Retinal pigment epithelial cell (primary cell): ENCODE measurements around the gene BNIP3.

Source experiments
- DNase-seq: peaks from one replicate; pipeline ENCODE4 v3.0.0-alpha.2; 2010; ENCODE audit warnings: low read depth
- H3K4me3 ChIP-seq: 2 replicates; pipeline ENCODE4 v1.5.1; 2011; ENCODE audit warnings: mild to moderate bottlenecking, low read length, control low read depth, moderate library complexity
- TF ChIP-seq, protein P1 (sequence below): conservative IDR thresholded peaks from 2 replicates; pipeline ENCODE4 v1.5.1; 2011; ENCODE audit warnings: low read depth, low read length, control low read depth, inconsistent platforms

The BNIP3 gene

DNA sequence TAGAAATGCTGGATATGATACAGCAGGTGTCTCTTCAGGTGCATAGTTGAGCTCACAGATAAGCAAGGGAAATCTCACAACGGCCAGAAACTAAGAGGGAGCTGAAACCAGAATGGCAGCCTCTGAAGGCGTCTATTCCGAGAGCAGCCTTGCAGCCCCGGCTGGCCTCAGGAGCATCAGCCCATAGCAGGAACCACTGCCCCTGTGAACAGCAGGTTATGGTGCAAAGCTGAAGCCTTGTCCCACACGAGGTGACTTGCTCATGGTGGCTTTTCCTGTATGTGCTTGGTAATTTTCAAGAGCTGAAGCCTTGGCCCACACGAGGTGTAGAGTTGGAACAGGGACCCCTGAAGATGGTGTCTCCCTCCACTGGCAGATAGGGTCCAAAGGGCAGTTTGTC, 33.2 kb downstream of the BNIP3 start:
- no peak overlapping the region for H3K4me3 ChIP-seq
- TF ChIP-seq, protein P1, sequence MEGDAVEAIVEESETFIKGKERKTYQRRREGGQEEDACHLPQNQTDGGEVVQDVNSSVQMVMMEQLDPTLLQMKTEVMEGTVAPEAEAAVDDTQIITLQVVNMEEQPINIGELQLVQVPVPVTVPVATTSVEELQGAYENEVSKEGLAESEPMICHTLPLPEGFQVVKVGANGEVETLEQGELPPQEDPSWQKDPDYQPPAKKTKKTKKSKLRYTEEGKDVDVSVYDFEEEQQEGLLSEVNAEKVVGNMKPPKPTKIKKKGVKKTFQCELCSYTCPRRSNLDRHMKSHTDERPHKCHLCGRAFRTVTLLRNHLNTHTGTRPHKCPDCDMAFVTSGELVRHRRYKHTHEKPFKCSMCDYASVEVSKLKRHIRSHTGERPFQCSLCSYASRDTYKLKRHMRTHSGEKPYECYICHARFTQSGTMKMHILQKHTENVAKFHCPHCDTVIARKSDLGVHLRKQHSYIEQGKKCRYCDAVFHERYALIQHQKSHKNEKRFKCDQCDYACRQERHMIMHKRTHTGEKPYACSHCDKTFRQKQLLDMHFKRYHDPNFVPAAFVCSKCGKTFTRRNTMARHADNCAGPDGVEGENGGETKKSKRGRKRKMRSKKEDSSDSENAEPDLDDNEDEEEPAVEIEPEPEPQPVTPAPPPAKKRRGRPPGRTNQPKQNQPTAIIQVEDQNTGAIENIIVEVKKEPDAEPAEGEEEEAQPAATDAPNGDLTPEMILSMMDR, result no peak
- no peak for DNase-seq

DNA sequence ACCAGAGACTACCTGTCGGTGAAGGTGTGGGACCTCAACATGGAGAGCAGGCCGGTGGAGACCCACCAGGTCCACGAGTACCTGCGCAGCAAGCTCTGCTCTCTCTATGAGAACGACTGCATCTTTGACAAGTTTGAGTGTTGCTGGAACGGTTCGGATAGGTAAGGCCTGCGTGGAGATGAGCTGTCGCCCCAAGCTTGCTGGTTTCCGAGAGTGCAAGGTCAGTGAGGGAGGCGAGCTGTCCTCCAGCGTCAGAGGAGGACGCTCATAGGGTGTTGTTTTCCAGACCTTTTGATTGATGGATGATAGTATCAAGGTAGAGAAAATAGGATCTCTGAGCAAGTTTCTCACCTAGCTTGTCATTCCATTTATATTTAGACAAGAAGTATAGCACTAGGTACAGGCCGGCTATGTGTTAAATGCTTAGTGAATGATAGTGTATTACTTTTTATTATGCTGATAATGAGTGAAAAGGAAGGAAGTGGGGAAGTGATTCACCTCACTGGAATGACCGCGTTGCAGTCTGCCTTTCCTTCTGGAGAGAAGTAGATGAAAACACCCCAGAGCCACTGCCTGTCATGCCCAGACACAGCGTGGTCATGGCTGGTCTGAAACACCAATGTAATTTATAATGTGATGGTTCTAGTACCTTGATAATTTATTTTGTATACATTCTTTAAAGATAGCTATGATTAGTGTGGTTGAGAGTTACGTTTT, 33.9 kb downstream of the BNIP3 start:
- H3K4me3 ChIP-seq, result no peak overlapping the region
- TF ChIP-seq, protein P1, result no peak
- DNase-seq, result no peak

DNA sequence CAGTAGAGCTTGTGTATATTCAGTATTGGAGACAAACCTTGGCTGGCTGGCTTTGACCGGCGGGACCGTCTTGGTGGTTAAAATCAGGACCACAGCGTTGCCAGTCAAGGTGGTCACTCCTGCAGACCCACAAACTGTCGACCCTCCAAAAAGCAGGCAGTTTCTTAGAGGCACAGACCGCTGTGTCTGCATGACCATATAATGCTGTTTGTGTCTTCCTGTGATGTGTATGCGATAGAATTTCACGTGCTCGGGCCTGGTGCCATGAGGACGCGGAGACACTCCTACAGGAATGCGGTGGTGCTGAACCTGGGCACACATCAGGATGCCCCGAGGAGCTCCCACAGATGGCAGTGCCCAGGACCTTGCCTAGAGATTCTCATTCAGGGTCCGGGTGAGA, 34.8 kb downstream of the BNIP3 start:
- H3K4me3 ChIP-seq, result no peak overlapping the region
- TF ChIP-seq, protein P1, result no peak
- no peak for DNase-seq

DNA sequence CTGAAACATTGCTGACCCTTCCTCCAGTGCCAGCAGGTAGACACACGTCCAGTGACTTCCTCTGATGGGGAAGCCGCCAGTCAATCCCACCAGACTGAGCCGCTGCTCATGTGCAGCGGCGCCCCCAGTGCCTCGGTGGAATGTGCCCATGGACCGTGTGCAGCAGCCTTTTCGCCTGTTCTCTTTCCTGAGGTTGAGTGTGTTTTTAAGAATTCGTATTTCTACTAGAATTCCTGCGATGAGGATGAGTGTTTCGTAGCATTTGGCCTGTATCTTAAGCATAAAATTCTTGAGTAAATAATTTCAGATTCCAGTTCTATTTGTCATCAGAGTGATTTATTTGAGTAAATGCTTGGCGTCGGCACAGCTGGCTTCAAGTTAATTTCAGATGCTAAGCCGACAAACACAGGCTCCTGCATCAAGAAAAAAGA, 35.4 kb downstream of the BNIP3 start:
- peak; percentile 58 for DNase-seq
- TF ChIP-seq, protein P1, result no peak
- H3K4me3 ChIP-seq, result no peak overlapping the region

DNA sequence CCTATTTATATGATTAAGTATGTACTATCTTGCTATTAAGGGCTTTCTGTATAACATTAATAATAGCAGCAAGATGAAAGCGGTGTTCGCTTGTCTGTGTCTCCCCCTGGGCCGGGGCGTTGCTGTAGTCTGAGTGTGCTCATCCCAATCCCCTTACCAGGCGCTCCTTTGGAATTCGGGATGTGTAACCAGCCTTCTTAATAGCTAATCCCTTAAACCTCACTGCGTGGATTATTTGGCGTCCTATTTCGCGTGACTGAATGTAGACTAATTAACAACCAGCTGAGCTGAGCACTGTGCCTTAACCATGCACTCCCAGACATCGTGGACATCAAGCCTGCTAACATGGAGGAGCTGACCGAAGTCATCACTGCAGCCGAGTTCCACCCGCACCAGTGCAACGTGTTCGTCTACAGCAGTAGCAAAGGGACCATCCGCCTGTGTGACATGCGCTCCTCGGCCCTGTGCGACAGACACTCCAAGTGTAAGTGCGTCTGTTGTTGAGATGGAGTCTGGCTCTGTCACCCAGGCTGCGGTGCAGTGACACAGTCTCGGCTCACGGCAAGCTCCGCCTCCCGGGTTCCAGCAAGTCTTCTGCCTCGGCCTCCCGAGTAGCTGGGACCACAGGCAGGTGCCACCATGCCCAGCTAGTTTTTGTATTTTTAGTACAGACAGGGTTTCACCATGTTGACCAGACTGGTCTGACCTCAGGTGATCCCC, 36.6 kb downstream of the BNIP3 start:
- DNase-seq, result no peak
- H3K4me3 ChIP-seq, result no peak overlapping the region
- TF ChIP-seq, protein P1, result no peak

DNA sequence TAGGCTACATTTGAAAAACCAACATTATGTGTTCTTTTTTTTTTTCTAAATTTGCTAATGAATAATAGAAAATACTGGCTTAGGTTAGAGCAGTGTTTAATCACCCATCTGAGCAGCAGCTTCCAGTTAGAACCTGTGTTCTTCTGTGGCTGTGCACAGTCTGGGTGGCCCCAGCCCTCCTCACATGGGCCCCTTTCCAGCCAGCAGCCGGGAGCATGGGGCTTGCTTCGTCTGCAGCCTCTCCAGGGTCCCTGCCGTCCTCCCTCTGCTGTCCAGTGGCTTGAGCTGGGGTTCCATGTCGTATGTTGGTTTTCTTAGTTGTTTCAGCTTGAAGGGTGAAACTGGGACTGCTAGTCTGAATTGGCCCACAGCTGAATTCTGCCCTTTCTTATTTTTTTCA, 37.3 kb downstream of the BNIP3 start:
- TF ChIP-seq, protein P1, result no peak
- no peak for DNase-seq

More for the DNA sequence above, 37.3 kb downstream of the BNIP3 start:
- no peak overlapping the region for H3K4me3 ChIP-seq
